Measurements from ENCODE around the gene PJA1. TPM values are rescaled to one million over a fixed set of nuclear protein-coding genes. Genes with fewer than 3 reads are reported as not detected.

PJA1 gene
- total RNA-seq, 1 experiment from 2014 or later: 43.1 TPM

DNA sequence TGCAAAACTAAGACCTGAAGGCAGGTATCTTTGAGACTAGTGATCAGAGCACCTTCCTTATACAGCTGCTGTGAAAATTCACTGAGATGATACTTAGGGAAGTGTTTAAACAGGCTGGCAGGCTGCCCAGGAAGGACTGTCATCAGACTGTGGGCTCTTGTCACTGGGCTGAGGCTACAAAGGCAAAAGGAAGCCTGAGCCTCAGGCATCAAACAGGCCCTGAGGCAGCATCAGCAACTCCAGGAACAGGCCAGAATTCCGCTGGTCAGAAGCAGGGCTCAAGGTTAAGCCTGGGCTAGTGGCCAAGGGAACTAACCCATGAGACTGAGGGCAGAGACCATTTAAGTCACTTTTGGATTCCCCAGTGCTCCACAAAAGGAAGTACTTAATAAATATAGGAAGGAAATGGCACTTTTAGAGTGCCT lies 12.8 kb downstream of the PJA1 start:
- ChIA-PET POLR2A (no interaction called here), CTCF (interaction anchor here (2.6 kb wide), 1 partner anchor 15 kb away, joined by 6 read pairs; no protein-coding TSS in a partner anchor)
- no peak overlapping the region for H3K4me3 Mint-ChIP-seq
- no peak overlapping the region for H3K27ac Mint-ChIP-seq
- no peak for ATAC-seq
- H3K36me3 Mint-ChIP-seq: no peaks in the 10 kb centered on the region
- no peak for DNase-seq (ENCODE audit: low spot score)
- TF ChIP-seq, protein P1, sequence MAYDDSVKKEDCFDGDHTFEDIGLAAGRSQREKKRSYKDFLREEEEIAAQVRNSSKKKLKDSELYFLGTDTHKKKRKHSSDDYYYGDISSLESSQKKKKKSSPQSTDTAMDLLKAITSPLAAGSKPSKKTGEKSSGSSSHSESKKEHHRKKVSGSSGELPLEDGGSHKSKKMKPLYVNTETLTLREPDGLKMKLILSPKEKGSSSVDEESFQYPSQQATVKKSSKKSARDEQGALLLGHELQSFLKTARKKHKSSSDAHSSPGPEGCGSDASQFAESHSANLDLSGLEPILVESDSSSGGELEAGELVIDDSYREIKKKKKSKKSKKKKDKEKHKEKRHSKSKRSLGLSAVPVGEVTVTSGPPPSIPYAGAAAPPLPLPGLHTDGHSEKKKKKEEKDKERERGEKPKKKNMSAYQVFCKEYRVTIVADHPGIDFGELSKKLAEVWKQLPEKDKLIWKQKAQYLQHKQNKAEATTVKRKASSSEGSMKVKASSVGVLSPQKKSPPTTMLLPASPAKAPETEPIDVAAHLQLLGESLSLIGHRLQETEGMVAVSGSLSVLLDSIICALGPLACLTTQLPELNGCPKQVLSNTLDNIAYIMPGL (CRISPR knock-in tag; IDR thresholded peaks at IDR 0.05): no peak
- no peak for TF ChIP-seq SMAD3 (CRISPR knock-in tag; IDR thresholded peaks at IDR 0.05; ENCODE audit: borderline replicate concordance)
- TF ChIP-seq AFF4 (CRISPR knock-in tag; IDR thresholded peaks at IDR 0.05; ENCODE audit: borderline replicate concordance): no peak
- no peak for TF ChIP-seq MYBL2 (CRISPR knock-in tag; IDR thresholded peaks at IDR 0.05)
- no peak for TF ChIP-seq ZBTB43 (CRISPR knock-in tag; IDR thresholded peaks at IDR 0.05)
- no peak for TF ChIP-seq ZNF423 (CRISPR knock-in tag; IDR thresholded peaks at IDR 0.05)
- no peak for TF ChIP-seq ARID4B (CRISPR knock-in tag; IDR thresholded peaks at IDR 0.05; ENCODE audit: borderline replicate concordance)
- no peak for TF ChIP-seq FOXJ3 (CRISPR knock-in tag; IDR thresholded peaks at IDR 0.05; ENCODE audit: borderline replicate concordance)
- TF ChIP-seq ZNF317 (CRISPR knock-in tag; IDR thresholded peaks at IDR 0.05; ENCODE audit: borderline replicate concordance, low read depth): no peak
- TF ChIP-seq ZNF425 (CRISPR knock-in tag; conservative IDR thresholded peaks at IDR 0.05): no peak
- no peak for TF ChIP-seq GTF2I (CRISPR knock-in tag; conservative IDR thresholded peaks at IDR 0.05)
- no peak for TF ChIP-seq ATF6 (CRISPR knock-in tag; IDR thresholded peaks at IDR 0.05)
- TF ChIP-seq USF1 (CRISPR knock-in tag; IDR thresholded peaks at IDR 0.05): no peak
- TF ChIP-seq ZNF263 (CRISPR knock-in tag; IDR thresholded peaks at IDR 0.05; ENCODE audit: low read depth): no peak
- TF ChIP-seq, protein P2, sequence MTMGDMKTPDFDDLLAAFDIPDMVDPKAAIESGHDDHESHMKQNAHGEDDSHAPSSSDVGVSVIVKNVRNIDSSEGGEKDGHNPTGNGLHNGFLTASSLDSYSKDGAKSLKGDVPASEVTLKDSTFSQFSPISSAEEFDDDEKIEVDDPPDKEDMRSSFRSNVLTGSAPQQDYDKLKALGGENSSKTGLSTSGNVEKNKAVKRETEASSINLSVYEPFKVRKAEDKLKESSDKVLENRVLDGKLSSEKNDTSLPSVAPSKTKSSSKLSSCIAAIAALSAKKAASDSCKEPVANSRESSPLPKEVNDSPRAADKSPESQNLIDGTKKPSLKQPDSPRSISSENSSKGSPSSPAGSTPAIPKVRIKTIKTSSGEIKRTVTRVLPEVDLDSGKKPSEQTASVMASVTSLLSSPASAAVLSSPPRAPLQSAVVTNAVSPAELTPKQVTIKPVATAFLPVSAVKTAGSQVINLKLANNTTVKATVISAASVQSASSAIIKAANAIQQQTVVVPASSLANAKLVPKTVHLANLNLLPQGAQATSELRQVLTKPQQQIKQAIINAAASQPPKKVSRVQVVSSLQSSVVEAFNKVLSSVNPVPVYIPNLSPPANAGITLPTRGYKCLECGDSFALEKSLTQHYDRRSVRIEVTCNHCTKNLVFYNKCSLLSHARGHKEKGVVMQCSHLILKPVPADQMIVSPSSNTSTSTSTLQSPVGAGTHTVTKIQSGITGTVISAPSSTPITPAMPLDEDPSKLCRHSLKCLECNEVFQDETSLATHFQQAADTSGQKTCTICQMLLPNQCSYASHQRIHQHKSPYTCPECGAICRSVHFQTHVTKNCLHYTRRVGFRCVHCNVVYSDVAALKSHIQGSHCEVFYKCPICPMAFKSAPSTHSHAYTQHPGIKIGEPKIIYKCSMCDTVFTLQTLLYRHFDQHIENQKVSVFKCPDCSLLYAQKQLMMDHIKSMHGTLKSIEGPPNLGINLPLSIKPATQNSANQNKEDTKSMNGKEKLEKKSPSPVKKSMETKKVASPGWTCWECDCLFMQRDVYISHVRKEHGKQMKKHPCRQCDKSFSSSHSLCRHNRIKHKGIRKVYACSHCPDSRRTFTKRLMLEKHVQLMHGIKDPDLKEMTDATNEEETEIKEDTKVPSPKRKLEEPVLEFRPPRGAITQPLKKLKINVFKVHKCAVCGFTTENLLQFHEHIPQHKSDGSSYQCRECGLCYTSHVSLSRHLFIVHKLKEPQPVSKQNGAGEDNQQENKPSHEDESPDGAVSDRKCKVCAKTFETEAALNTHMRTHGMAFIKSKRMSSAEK (CRISPR knock-in tag; IDR thresholded peaks at IDR 0.05; ENCODE audit: borderline replicate concordance): no peak
- no peak for TF ChIP-seq CREM (CRISPR knock-in tag; IDR thresholded peaks at IDR 0.05)
- H3K9me3 Mint-ChIP-seq: no peaks in the 10 kb centered on the region
- H3K4me1 Mint-ChIP-seq: peaks cover 60% of the 10 kb centered on the region
- no peaks in the 10 kb centered on the region for H3K27me3 Mint-ChIP-seq (ENCODE audit: low read depth)

Measured in WTC11 (cell line).